Measurements from ENCODE around the gene CTCFL. TPM values are rescaled to one million over a fixed set of nuclear protein-coding genes. Genes with fewer than 3 reads are reported as not detected.

The CTCFL gene
- total RNA-seq, 1 donor from 2014 or later, result 0.07 TPM

DNA sequence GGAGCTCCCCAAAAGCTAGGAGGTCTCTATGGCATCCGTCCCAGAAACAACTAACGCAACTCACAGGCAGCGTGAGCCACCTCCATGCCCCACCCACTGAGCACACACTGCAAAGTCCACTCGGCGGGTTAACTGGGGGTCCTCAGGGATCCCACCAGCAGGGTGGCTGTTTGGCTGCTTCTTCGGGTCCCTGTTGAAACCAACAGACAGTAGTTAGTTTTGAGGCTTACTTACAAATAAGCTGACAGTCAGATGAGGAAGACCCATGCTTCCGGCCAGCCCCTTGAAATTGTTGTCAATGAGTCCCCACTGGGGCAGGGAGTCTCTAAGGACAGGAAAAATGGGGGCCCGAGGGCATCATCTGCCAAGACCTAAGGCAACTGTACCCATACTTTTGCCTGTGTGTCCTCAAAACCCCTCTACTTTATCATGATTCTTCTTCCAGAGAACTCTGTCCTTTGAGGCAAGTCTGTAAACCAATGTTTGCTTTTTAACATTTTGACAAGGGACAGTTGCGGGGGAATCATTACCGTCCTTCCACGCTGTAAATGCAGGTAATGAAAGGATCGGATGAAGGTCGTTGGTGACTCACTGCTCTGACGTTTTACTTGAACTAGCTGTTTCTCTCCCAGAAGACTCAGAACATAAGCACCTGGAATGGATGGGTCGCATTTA lies 33.8 kb upstream of the CTCFL start:
- peaks cover 14% of the 10 kb centered on the region for H3K4me1 Mint-ChIP-seq (ENCODE audit: unreplicated experiment)
- H3K9me3 Mint-ChIP-seq, result no peaks in the 10 kb centered on the region
- H3K27me3 Mint-ChIP-seq, result peaks cover 47% of the 10 kb centered on the region

DNA sequence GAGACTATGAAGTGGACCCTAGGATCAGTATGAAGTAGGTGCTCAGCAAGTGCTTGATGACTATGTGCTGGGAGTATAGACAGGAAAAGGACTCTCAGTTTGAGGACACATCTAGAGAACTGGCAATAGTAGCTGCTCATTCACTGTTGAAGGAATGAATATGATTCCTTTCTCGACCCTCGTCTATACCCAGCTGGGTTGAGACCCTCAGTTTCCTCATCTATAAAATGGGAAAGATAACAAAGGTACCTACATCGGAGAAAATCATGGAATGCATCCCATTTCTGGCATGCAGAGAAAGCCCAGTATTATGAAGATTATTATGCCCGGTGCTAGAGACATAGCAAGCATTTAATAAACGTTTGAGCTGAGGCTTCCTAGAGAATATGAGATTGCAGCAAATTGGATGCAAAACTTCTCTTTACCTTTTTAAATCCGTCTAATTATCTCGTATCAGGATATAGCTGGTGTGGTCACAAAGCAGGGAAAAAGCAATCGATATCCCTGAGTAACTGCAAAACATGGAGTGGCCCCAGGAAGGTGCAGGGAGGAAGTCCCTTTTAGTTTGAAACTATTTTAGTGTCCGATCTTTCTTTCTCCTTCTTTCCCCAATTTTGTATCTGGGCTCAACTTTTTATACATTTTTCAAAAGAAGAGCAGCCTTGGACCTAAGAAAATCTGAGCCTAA lies 33.1 kb upstream of the CTCFL start:
- H3K4me3 Mint-ChIP-seq, result no peak overlapping the region
- H3K36me3 Mint-ChIP-seq, result no peaks in the 10 kb centered on the region
- no peak overlapping the region for H3K27ac Mint-ChIP-seq
- peaks cover 47% of the 10 kb centered on the region for H3K27me3 Mint-ChIP-seq
- H3K4me1 Mint-ChIP-seq (ENCODE audit: unreplicated experiment), result peaks cover 14% of the 10 kb centered on the region
- TF ChIP-seq, protein P1, sequence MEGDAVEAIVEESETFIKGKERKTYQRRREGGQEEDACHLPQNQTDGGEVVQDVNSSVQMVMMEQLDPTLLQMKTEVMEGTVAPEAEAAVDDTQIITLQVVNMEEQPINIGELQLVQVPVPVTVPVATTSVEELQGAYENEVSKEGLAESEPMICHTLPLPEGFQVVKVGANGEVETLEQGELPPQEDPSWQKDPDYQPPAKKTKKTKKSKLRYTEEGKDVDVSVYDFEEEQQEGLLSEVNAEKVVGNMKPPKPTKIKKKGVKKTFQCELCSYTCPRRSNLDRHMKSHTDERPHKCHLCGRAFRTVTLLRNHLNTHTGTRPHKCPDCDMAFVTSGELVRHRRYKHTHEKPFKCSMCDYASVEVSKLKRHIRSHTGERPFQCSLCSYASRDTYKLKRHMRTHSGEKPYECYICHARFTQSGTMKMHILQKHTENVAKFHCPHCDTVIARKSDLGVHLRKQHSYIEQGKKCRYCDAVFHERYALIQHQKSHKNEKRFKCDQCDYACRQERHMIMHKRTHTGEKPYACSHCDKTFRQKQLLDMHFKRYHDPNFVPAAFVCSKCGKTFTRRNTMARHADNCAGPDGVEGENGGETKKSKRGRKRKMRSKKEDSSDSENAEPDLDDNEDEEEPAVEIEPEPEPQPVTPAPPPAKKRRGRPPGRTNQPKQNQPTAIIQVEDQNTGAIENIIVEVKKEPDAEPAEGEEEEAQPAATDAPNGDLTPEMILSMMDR (conservative IDR thresholded peaks at IDR 0.05), result no peak
- DNase-seq (ENCODE audit: extremely low spot score, unreplicated experiment), result no peak
- no peaks in the 10 kb centered on the region for H3K9me3 Mint-ChIP-seq

More for the DNA sequence above, 33.8 kb upstream of the CTCFL start:
- Mint-ChIP-seq H3K27ac (no peak overlapping the region), H3K36me3 (no peaks in the 10 kb centered on the region), H3K4me3 (no peak overlapping the region)
- DNase-seq (ENCODE audit: extremely low spot score, unreplicated experiment), result no peak
- TF ChIP-seq, protein P1 (conservative IDR thresholded peaks at IDR 0.05), result no peak

DNA sequence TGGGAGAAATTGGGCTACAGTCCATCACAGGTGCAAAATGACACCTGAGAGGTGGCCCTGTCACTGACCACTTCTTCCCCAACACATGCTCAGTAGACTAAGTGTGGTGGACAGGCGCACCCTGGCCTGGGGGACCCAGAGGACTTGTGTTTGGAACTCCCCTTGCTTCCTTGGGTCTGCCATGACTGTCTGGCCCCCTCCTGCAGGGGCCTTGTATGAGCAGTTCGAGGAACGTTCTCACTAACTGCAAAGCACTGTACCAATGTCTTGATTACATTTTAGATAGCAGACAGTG lies 32.0 kb upstream of the CTCFL start:
- no peak overlapping the region for H3K4me3 Mint-ChIP-seq
- no peak overlapping the region for H3K27ac Mint-ChIP-seq
- TF ChIP-seq, protein P1 (conservative IDR thresholded peaks at IDR 0.05), result no peak
- no peak for DNase-seq (ENCODE audit: extremely low spot score, unreplicated experiment)
- peaks cover 46% of the 10 kb centered on the region for H3K27me3 Mint-ChIP-seq
- no peaks in the 10 kb centered on the region for H3K36me3 Mint-ChIP-seq
- peaks cover 14% of the 10 kb centered on the region for H3K4me1 Mint-ChIP-seq (ENCODE audit: unreplicated experiment)
- no peaks in the 10 kb centered on the region for H3K9me3 Mint-ChIP-seq

DNA sequence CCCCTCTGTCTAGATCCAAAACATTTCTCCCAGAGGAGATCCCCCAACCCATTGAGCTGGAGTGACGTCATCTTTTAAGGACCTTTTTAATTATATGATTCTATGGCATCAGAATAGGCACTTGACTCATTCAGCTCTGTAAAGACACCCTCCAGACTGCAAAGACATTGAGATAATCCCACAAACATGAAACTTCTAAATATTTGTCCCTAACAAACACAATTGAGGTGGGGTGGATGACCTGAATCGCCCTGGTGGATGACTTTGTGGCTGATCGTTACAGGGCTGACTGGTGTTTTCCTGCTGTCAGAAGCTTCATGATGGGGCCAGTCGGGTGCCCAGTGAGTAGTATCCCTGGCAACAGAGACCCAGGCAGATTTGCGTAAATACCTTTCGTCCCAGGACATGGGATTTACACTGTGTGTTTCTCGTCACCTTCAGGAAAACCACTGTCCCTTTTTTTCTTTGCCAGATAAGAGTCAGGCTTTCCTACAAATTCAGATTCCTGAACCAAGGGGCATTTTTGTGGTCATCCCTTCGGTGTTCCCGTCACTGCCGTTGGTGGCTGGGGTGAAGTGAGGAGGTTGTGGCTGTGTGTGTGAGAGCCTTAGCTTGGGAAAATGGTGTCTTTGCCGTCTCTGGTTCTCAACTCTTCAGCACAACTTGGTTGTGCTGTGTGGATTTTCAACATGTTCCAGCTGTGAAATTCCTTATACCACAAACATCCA lies 30.7 kb upstream of the CTCFL start:
- Mint-ChIP-seq H3K9me3 (no peaks in the 10 kb centered on the region), H3K27ac (no peak overlapping the region), H3K27me3 (peaks cover 46% of the 10 kb centered on the region), H3K4me1 (ENCODE audit: unreplicated experiment) (peaks cover 18% of the 10 kb centered on the region), H3K4me3 (no peak overlapping the region), H3K36me3 (no peaks in the 10 kb centered on the region)
- TF ChIP-seq, protein P1 (conservative IDR thresholded peaks at IDR 0.05), result no peak
- no peak for DNase-seq (ENCODE audit: extremely low spot score, unreplicated experiment)

DNA sequence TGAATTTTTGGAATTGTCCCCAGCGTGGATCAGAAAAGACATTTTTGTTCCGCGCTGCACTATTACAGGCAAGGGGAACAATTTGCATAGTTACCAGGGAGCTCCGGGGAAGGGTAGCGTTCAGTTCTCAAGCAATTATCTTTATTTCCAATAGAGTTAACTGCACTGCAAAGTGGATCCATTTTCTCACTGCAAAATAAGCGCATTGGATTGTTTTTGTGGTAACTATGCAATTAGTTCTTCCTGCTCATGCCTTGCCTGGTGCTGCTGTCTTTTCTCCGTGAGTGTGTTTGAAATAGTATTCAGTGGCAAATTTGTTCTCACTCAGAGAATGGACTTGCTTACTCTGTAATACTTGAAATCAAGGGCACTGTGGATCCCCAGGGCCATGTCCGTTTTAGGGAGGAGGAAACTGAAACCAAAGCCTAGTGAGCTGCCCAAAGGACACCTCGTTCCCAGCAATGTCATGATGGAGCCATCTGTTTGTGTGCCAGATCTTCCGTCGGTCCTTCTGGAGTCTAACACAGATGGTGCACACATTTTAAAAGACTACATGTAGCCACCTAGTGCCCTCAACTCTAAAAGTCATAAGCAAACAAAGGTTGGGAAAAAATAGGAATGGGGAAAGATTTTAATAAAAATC lies 28.6 kb upstream of the CTCFL start:
- Mint-ChIP-seq H3K27ac (no peak overlapping the region), H3K4me3 (no peak overlapping the region), H3K9me3 (no peaks in the 10 kb centered on the region), H3K36me3 (no peaks in the 10 kb centered on the region), H3K27me3 (peaks cover 46% of the 10 kb centered on the region), H3K4me1 (ENCODE audit: unreplicated experiment) (peaks cover 11% of the 10 kb centered on the region)
- TF ChIP-seq, protein P1 (conservative IDR thresholded peaks at IDR 0.05), result no peak
- DNase-seq (ENCODE audit: extremely low spot score, unreplicated experiment), result no peak
